IMR-90 (cell line): Measurements from ENCODE around the gene BANP. TPM values are rescaled to one million over a fixed set of nuclear protein-coding genes. Genes with fewer than 3 reads are reported as not detected.

ENCODE experiments used
- ATAC-seq: fragments of 200-7000 bp; cut with Tn5 transposase; 2 replicates; pipeline ENCODE4 v1.9.1; 2020; ENCODE audit warnings: low read depth, mild to moderate bottlenecking, moderate library complexity
- BruUV-seq: library from RNA; stranded (reverse); fragments of 400-500 nt; replicated peaks from 2 replicates; lab custom pipeline; 2021; lab: Mats Ljungman, UMichigan
- CTCF ChIA-PET: fragments of 300-600 bp; formaldehyde crosslinking; extraction: SDS; loops from one replicate; lab custom pipeline; 2021; ENCODE audit warnings: antibody characterized with exemption; lab: Yijun Ruan, JAX
- POLR2A ChIA-PET: fragments of 300-600 bp; sonication (Branson Sonifier 250); formaldehyde crosslinking; loops from one replicate; lab custom pipeline; 2022; ENCODE audit warnings: antibody characterized with exemption; ENCODE audit not compliant: unreplicated experiment; lab: Charles Lee
- DNase-seq: peaks from one replicate; pipeline ENCODE4 v3.0.0; 2013
- H2AFZ ChIP-seq: replicated peaks from 2 replicates; pipeline ENCODE3; 2013; ENCODE audit warnings: low read length, mild to moderate bottlenecking; ENCODE audit not compliant: poor library complexity
- H2AK5ac ChIP-seq: 2 replicates; pipeline ENCODE4 v1.6.1; 2013; ENCODE audit warnings: low read depth, low read length, inconsistent platforms
- H2AK9ac ChIP-seq: replicated peaks from 2 replicates; pipeline ENCODE3; 2013; ENCODE audit warnings: mild to moderate bottlenecking, low read depth, low read length, moderate library complexity; ENCODE audit not compliant: poor library complexity
- H2BK120ac ChIP-seq: 2 replicates; pipeline ENCODE4 v1.6.1; 2013; ENCODE audit warnings: low read depth, low read length, inconsistent platforms
- H2BK15ac ChIP-seq: 3 replicates; pipeline ENCODE4 v1.6.1; 2013; ENCODE audit warnings: low read depth, low read length, inconsistent platforms
- H2BK20ac ChIP-seq: 2 replicates; pipeline ENCODE4 v1.6.1; 2013; ENCODE audit warnings: low read depth, mild to moderate bottlenecking, inconsistent platforms, low read length, moderate library complexity
- H2BK5ac ChIP-seq: 2 replicates; pipeline ENCODE4 v1.6.1; 2013; ENCODE audit warnings: mild to moderate bottlenecking, low read depth, low read length, inconsistent platforms; ENCODE audit not compliant: poor library complexity, severe bottlenecking
- H3K14ac ChIP-seq: replicated peaks from 2 replicates; pipeline ENCODE4 v1.6.1; 2013; ENCODE audit warnings: low read depth, low read length, inconsistent platforms
- H3K18ac ChIP-seq: 2 replicates; pipeline ENCODE4 v1.6.1; 2013; ENCODE audit warnings: low read depth, low read length, control low read depth
- H3K23ac ChIP-seq: 2 replicates; pipeline ENCODE4 v1.6.1; 2013; ENCODE audit warnings: low read depth, low read length, inconsistent platforms
- H3K27ac ChIP-seq: 2 replicates; pipeline ENCODE4 v1.5.1; 2013; ENCODE audit warnings: mild to moderate bottlenecking, control low read depth, low read length; ENCODE audit not compliant: insufficient read depth
- H3K27me3 ChIP-seq: 2 replicates; pipeline ENCODE4 v1.6.1; 2013; ENCODE audit warnings: low read length; ENCODE audit not compliant: control insufficient read depth, insufficient read depth
- H3K36me3 ChIP-seq: 2 replicates; pipeline ENCODE4 v1.6.1; 2013; ENCODE audit warnings: low read length, mixed read lengths; ENCODE audit not compliant: control insufficient read depth, insufficient read depth
- H3K4ac ChIP-seq: 2 replicates; pipeline ENCODE4 v1.6.1; 2013; ENCODE audit warnings: low read depth, low read length, inconsistent platforms
- H3K4me1 ChIP-seq: 2 replicates; pipeline ENCODE4 v1.6.1; 2013; ENCODE audit warnings: low read length, mixed read lengths; ENCODE audit not compliant: control insufficient read depth, insufficient read depth
- H3K4me2 ChIP-seq: 2 replicates; pipeline ENCODE4 v1.6.1; 2013; ENCODE audit warnings: low read depth, mild to moderate bottlenecking, control low read depth, low read length, moderate library complexity
- H3K4me3 ChIP-seq: 2 replicates; pipeline ENCODE4 v1.5.1; 2013; ENCODE audit warnings: low read depth, mild to moderate bottlenecking, control low read depth, low read length, moderate library complexity; ENCODE audit not compliant: insufficient read depth
- H3K56ac ChIP-seq: 2 replicates; pipeline ENCODE4 v1.6.1; 2013; ENCODE audit warnings: low read length, inconsistent platforms; ENCODE audit not compliant: insufficient read depth; ENCODE audit errors: extremely low read depth
- H3K79me1 ChIP-seq, 2 experiments: 2 replicates each; pipeline ENCODE4 v1.6.1; 2013; ENCODE audit warnings: low read length in 2 of 2, inconsistent platforms in 1 of 2, low read depth in 1 of 2
- H3K9ac ChIP-seq: 2 replicates; pipeline ENCODE4 v1.6.1; 2013; ENCODE audit warnings: low read depth, low read length, control low read depth
- H3K9me1 ChIP-seq: 2 replicates; pipeline ENCODE4 v1.6.1; 2013; ENCODE audit warnings: low read length, inconsistent platforms; ENCODE audit not compliant: insufficient read depth
- H3K9me3 ChIP-seq: 2 replicates; pipeline ENCODE4 v1.6.1; 2013; ENCODE audit warnings: low read length; ENCODE audit not compliant: control insufficient read depth, insufficient read depth
- H4K20me1 ChIP-seq: 2 replicates; pipeline ENCODE4 v1.6.1; 2013; ENCODE audit warnings: low read length, inconsistent platforms; ENCODE audit not compliant: insufficient read depth
- H4K5ac ChIP-seq: 2 replicates; pipeline ENCODE4 v1.6.1; 2013; ENCODE audit warnings: mild to moderate bottlenecking, low read depth, low read length, control low read depth
- H4K8ac ChIP-seq, 2 experiments: 2 replicates each; pipeline ENCODE4 v1.6.1; 2013; ENCODE audit warnings: low read depth in 2 of 2, low read length in 2 of 2, control low read depth in 1 of 2, inconsistent platforms in 1 of 2
- H4K91ac ChIP-seq: 2 replicates; pipeline ENCODE4 v1.6.1; 2013; ENCODE audit warnings: low read depth, low read length, inconsistent platforms; ENCODE audit not compliant: insufficient read depth
- BHLHE40 ChIP-seq: fragments of 150-350 bp; IDR thresholded peaks from 2 replicates; pipeline ENCODE4 v1.6.1; 2016; ENCODE audit warnings: mild to moderate bottlenecking, low read depth, low read length
- MAFK ChIP-seq: IDR thresholded peaks from 2 replicates; pipeline ENCODE4 v1.6.1; 2012; ENCODE audit warnings: low read depth, low read length, improper control_type of control experiment
- MXI1 ChIP-seq: IDR thresholded peaks from 2 replicates; pipeline ENCODE4 v1.6.1; 2012; ENCODE audit warnings: low read depth, mild to moderate bottlenecking, low read length, moderate library complexity, borderline replicate concordance
- NFE2L2 ChIP-seq: fragments of 150-350 bp; IDR thresholded peaks from 2 replicates; pipeline ENCODE4 v1.6.1; 2016; ENCODE audit warnings: low read depth, mild to moderate bottlenecking, low read length
- POLR2A ChIP-seq: IDR thresholded peaks from 2 replicates; pipeline ENCODE4 v1.6.1; 2012; ENCODE audit warnings: mild to moderate bottlenecking, low read depth, low read length
- RAD21 ChIP-seq: IDR thresholded peaks from 2 replicates; pipeline ENCODE4 v1.6.1; 2012; ENCODE audit warnings: low read length, improper control_type of control experiment
- WGBS, 2 experiments: methylation state at CpG; one replicate each; pipeline versions ENCODE4 v1.1.5 to v1.1.7; 2013; ENCODE audit warnings: missing lambda C conversion rate in 2 of 2; ENCODE audit not compliant: insufficient read length in 1 of 2; ENCODE audit errors: extremely low coverage in 2 of 2; 5-methylcytosine and 5-hydroxymethylcytosine counted together
- dilution Hi-C: fragments of 300-500 bp; cut with HindIII; formaldehyde crosslinking; loops from one replicate; pipeline ENCODE4 v1.14.3; 2018; ENCODE audit warnings: low sequenced_read_pairs; ENCODE audit not compliant: unreplicated experiment
- in situ Hi-C: fragments of 300-500 bp; cut with MboI; formaldehyde crosslinking; loops from 3 replicates; pipeline ENCODE4 v1.14.3; 2019; ENCODE audit warnings: low sequenced_read_pairs, inconsistent platforms, mixed read lengths
- intact Hi-C: fragments of 100-400 bp; cut with micrococcal nuclease; formaldehyde crosslinking; loops from 2 replicates; pipeline ENCODE4 v1.10.0; 2022
- polyA plus RNA-seq, 3 experiments: library from polyadenylated mRNA; depleted of rRNA; stranded (reverse); fragments of >200 nt; gene quantifications; 2 replicates each; pipeline ENCODE4 v1.2.3, GENCODE V29; 2012; ENCODE audit warnings: low replicate concordance in 1 of 3
- total RNA-seq: library from RNA; depleted of rRNA; stranded (reverse); fragments of >200 nt; gene quantifications from 2 replicates; pipeline ENCODE4 v1.2.3, GENCODE V29; 2012

The BANP gene
- total and polyA plus RNA-seq, 2 of the 4 experiments (the other 2 are of a cell fraction): 17.4 to 17.9 TPM

- Histone ChIP-seq H4K8ac (peak overlapping the region in 1 of 2 experiments; percentile 75; a peak in 2 of 4 replicates), H3K23ac (no peak overlapping the region), H3K4me1 (peaks cover 25% of the 10 kb centered on the region), H3K9ac (no peak overlapping the region), H2BK5ac (peak overlapping the region; percentile 74), H2AK5ac (no peak overlapping the region), H3K18ac (no peak overlapping the region), H3K14ac (0 out of 2 replicates have a peak overlapping the region, but pooled peaks have one; percentile 87), H3K4ac (0 out of 2 replicates have a peak overlapping the region, but pooled peaks have one; percentile 87), H4K5ac (no peak overlapping the region), H2BK20ac (no peak overlapping the region), H2AFZ (peak overlapping the region; percentile 64), H2AK9ac (no peak overlapping the region), H3K36me3 (peaks cover 3% of the 10 kb centered on the region; the same call in 1 of the 2 replicates), H3K4me3 (no peak overlapping the region), H3K27ac (peak overlapping the region; percentile 7; the same call in 1 of the 2 replicates), H3K9me3 (peaks cover 14% of the 10 kb centered on the region), H3K56ac (no peak overlapping the region), H2BK15ac (no peak overlapping the region), H4K91ac (peak overlapping the region; percentile 70), H4K20me1 (peaks cover 17% of the 10 kb centered on the region; the same call in 1 of the 2 replicates), H3K27me3 (no peaks in the 10 kb centered on the region), H3K79me1 (peaks cover 32 to 78% of the 10 kb centered on the region in 2 experiments), H3K9me1 (peaks cover 16% of the 10 kb centered on the region), H3K4me2 (peak overlapping the region; percentile 7; the same call in 1 of the 2 replicates), H2BK120ac (peak overlapping the region; percentile 83; the same call in 1 of the 2 replicates)
- ChIA-PET POLR2A (no interaction called here), CTCF (interaction anchor here (0.9 kb wide), 1 partner anchor 15 kb away, joined by 4 read pairs; no protein-coding TSS in a partner anchor)
- peak; percentile 47; the same call in 1 of the 2 replicates for TF ChIP-seq POLR2A
- TF ChIP-seq NFE2L2: no peak
- TF ChIP-seq BHLHE40: peak; percentile 46; the same call in 1 of the 2 replicates
- TF ChIP-seq RAD21: 0 out of 2 replicates have a peak, but pooled peaks have one; percentile 20
- TF ChIP-seq MXI1: peak; percentile 91
- 0 out of 2 replicates have a peak, but pooled peaks have one; percentile 3 for TF ChIP-seq MAFK
- no CpG with 5 or more reads among the region's 7 CpGs for WGBS, 2 experiments
- ATAC-seq (peak; percentile 89), DNase-seq (peak; percentile 93)
- intact Hi-C loops: no loop called here
- in situ Hi-C loops: no loop called here
- no TSS peak for BruUV-seq
- dilution Hi-C loops: no loop called here
Observed at GRCh38 chr16:87968541-87968940, 17.3 kb downstream of the BANP start.
